B cell (primary cell): Measurements from ENCODE around the gene BIRC5. TPM values are rescaled to one million over a fixed set of nuclear protein-coding genes. Genes with fewer than 3 reads are reported as not detected.

Source experiments
- ATAC-seq: fragments of 200-7000 bp; cut with Tn5 transposase; one replicate; pipeline ENCODE4 v1.10.0; 2021; ENCODE audit warnings: low read depth, mild to moderate bottlenecking, moderate number of reproducible peaks, moderate library complexity
- CTCF ChIA-PET: fragments of 350-600 bp; sonication (Branson Sonifier 250); formaldehyde crosslinking; loops from one replicate; lab custom pipeline; 2021; ENCODE audit warnings: antibody characterized with exemption, inconsistent platforms; lab: Charles Lee
- POLR2A ChIA-PET: fragments of 350-600 bp; sonication (Branson Sonifier 250); formaldehyde crosslinking; loops from one replicate; lab custom pipeline; 2021; ENCODE audit warnings: antibody characterized with exemption; lab: Charles Lee
- DNase-seq: peaks from one replicate; pipeline ENCODE4 v3.0.0; 2013
- H2AFZ ChIP-seq: 2 replicates; pipeline ENCODE4 v1.6.1; 2012; ENCODE audit warnings: mild to moderate bottlenecking, low read depth, low read length; ENCODE audit not compliant: insufficient read depth, poor library complexity, severe bottlenecking
- H3K27ac ChIP-seq, 2 donors: 1 replicate in 1 of 2; 2 replicates in 1 of 2; pipeline ENCODE4 v1.5.1; 2012 to 2013; ENCODE audit warnings: low read length in 2 of 2, mild to moderate bottlenecking in 2 of 2, moderate library complexity in 1 of 2
- H3K27me3 ChIP-seq, 4 experiments: fragments of 200-600 bp in 1 of 4; sonication (generic) in 1 of 4; replicated peaks in 1 of 4; 1 replicate in 2 of 4; 2 replicates in 2 of 4; pipeline versions ENCODE4 v1.6.1 to v1.7.0; 2013 to 2016; ENCODE audit warnings: low read length in 3 of 4, mild to moderate bottlenecking in 2 of 4, mixed read lengths in 1 of 4, moderate library complexity in 1 of 4; ENCODE audit not compliant: insufficient read depth in 4 of 4, control insufficient read depth in 3 of 4; ENCODE audit errors: control extremely low read depth in 1 of 4
- H3K36me3 ChIP-seq, 2 experiments: replicated peaks in 1 of 2; 1 replicate in 1 of 2; 2 replicates in 1 of 2; pipeline versions ENCODE4 v1.6.1 to v1.7.1; 2013; ENCODE audit warnings: low read length in 1 of 2; ENCODE audit not compliant: insufficient read depth in 2 of 2, control insufficient read depth in 1 of 2; ENCODE audit errors: control extremely low read depth in 1 of 2, extremely low read depth in 1 of 2
- H3K4me1 ChIP-seq, 2 donors: fragments of 200-600 bp in 1 of 2; sonication (generic) in 1 of 2; 1 replicate in 1 of 2; 2 replicates in 1 of 2; pipeline versions ENCODE4 v1.5.1 to v1.6.1; 2013 to 2017; ENCODE audit warnings: low read length in 2 of 2; ENCODE audit not compliant: control insufficient read depth in 2 of 2, insufficient read depth in 2 of 2
- H3K4me2 ChIP-seq: replicated peaks from 2 replicates; pipeline ENCODE3; 2012; ENCODE audit warnings: mild to moderate bottlenecking, low read depth, low read length; ENCODE audit not compliant: poor library complexity, severe bottlenecking
- H3K4me3 ChIP-seq, 5 experiments: fragments of 200-600 bp in 1 of 5; sonication (generic) in 1 of 5; 1 replicate in 3 of 5; 2 replicates in 2 of 5; pipeline versions ENCODE4 v1.5.1 to v1.7.0; 2011 to 2016; ENCODE audit warnings: low read length in 4 of 5, mild to moderate bottlenecking in 4 of 5, low read depth in 2 of 5, control low read depth in 1 of 5, moderate library complexity in 1 of 5; ENCODE audit not compliant: insufficient read depth in 1 of 5; ENCODE audit errors: control extremely low read depth in 1 of 5, extremely low read depth in 1 of 5
- H3K79me2 ChIP-seq: fragments of 200-600 bp; sonication (generic); one replicate; pipeline ENCODE4 v1.6.0; 2016; ENCODE audit warnings: low read length; ENCODE audit not compliant: control insufficient read depth, insufficient read depth
- H3K9ac ChIP-seq: fragments of 200-600 bp; sonication (generic); 2 replicates; pipeline ENCODE4 v1.6.1; 2017; ENCODE audit warnings: mild to moderate bottlenecking, low read length, moderate library complexity
- H3K9me3 ChIP-seq, 3 donors: one replicate each; pipeline versions ENCODE4 v1.6.1 to v1.7.1; 2013; ENCODE audit warnings: low read length in 2 of 3; ENCODE audit not compliant: control insufficient read depth in 2 of 3, insufficient read depth in 1 of 3; ENCODE audit errors: control extremely low read depth in 1 of 3
- H4K20me1 ChIP-seq: 2 replicates; pipeline ENCODE4 v1.6.0; 2012; ENCODE audit warnings: mild to moderate bottlenecking, low read length; ENCODE audit not compliant: insufficient read depth, control insufficient read depth, poor library complexity, severe bottlenecking
- H3K27ac Mint-ChIP-seq: one replicate; pipeline ENCODE4 v1.8.0; 2021; ENCODE audit warnings: mixed read lengths
- H3K27me3 Mint-ChIP-seq: one replicate; pipeline ENCODE4 v1.8.0; 2021; ENCODE audit warnings: mixed read lengths
- H3K4me1 Mint-ChIP-seq: one replicate; pipeline ENCODE4 v1.8.0; 2021; ENCODE audit warnings: mixed read lengths
- H3K4me3 Mint-ChIP-seq: one replicate; pipeline ENCODE4 v1.8.0; 2021; ENCODE audit warnings: mixed read lengths
- H3K9me3 Mint-ChIP-seq: one replicate; pipeline ENCODE4 v1.8.0; 2022; ENCODE audit warnings: mixed read lengths; ENCODE audit not compliant: insufficient read depth
- CTCF ChIP-seq: fragments of 200-600 bp; IDR thresholded peaks from one replicate; pipeline ENCODE4 v1.8.0; 2022; ENCODE audit warnings: antibody characterized with exemption, mild to moderate bottlenecking
- EZH2 ChIP-seq: IDR thresholded peaks from 2 replicates; pipeline ENCODE4 v1.6.1; 2012; ENCODE audit warnings: borderline replicate concordance, low read depth, mild to moderate bottlenecking, moderate library complexity, low read length; ENCODE audit not compliant: insufficient read depth, poor library complexity, severe bottlenecking
- WGBS: methylation state at CpG from one replicate; pipeline ENCODE4 v1.1.5; 2013; ENCODE audit warnings: missing lambda C conversion rate; ENCODE audit not compliant: insufficient coverage; 5-methylcytosine and 5-hydroxymethylcytosine counted together
- intact Hi-C: fragments of 100-400 bp; cut with micrococcal nuclease; formaldehyde crosslinking; loops from one replicate; pipeline ENCODE4 v1.10.0; 2022
- polyA plus RNA-seq: library from polyadenylated mRNA; depleted of rRNA; stranded (reverse); fragments of >200 nt; gene quantifications from 2 replicates; pipeline ENCODE4 v1.2.3, GENCODE V29; 2012
- total RNA-seq, 2 donors: library from RNA; stranded (reverse); fragments of 120-200 nt in 1 of 2; gene quantifications; 1 replicate in 1 of 2; 2 replicates in 1 of 2; pipeline versions ENCODE4 v1.2.3 to v1.2.4, GENCODE V29; 2013 to 2022

BIRC5 gene
- total and polyA plus RNA-seq, 2 donors (not counting 1 experiment from before 2014, with no cell fraction given) = 0.33 to 0.84 TPM

- Histone ChIP-seq H3K9me3 (peaks cover 0 to 26% (median 0%) of the 10 kb centered on the region in 3 donors), H3K4me1 (peaks cover 26 to 34% of the 10 kb centered on the region in 2 donors), H3K27me3 (peaks cover 0 to 3% (median under 1%) of the 10 kb centered on the region in 4 experiments), H3K36me3 (no peaks in the 10 kb centered on the region), H3K4me2 (peak overlapping the region; percentile 53), H3K9ac (no peak overlapping the region), H3K27ac (no peak overlapping the region), H4K20me1 (no peaks in the 10 kb centered on the region), H2AFZ (peak overlapping the region; percentile 19), H3K79me2 (no peaks in the 10 kb centered on the region), H3K4me3 (no peak overlapping the region)
- Mint-ChIP-seq H3K4me1 (peaks cover 45% of the 10 kb centered on the region), H3K4me3 (no peak overlapping the region), H3K9me3 (no peaks in the 10 kb centered on the region), H3K27ac (no peak overlapping the region), H3K27me3 (peaks cover 3% of the 10 kb centered on the region)
- 72% methylated on average over 5 of the region's 9 CpGs for WGBS
- DNase-seq = peak; percentile 66
- CTCF ChIA-PET = interaction anchor here (0.9 kb wide), 1 partner anchor 12 kb away, joined by 3 read pairs; no protein-coding TSS in a partner anchor
- POLR2A ChIA-PET = interaction anchor here (0.5 kb wide), 2 partner anchors 62 to 1463 kb away, joined by 5 to 7 read pairs; no protein-coding TSS in a partner anchor
- TF ChIP-seq CTCF (no peak), EZH2 (no peak)
- ATAC-seq = peak; percentile 40
- intact Hi-C loops = no loop called here
These were observed 25.5 kb downstream of the BIRC5 start for GRCh38 chr17:78239489-78239931.

GRCh38 chr17:78240012-78240655, 26.1 kb downstream of the BIRC5 start:
- TF ChIP-seq EZH2 (no peak), CTCF (no peak)
- ATAC-seq = no peak
- Histone ChIP-seq H2AFZ (no peak overlapping the region), H3K79me2 (no peaks in the 10 kb centered on the region), H3K4me3 (no peak overlapping the region), H3K4me1 (peaks cover 26 to 34% of the 10 kb centered on the region in 2 donors), H3K27me3 (peaks cover 0 to 2% (median 0%) of the 10 kb centered on the region in 4 experiments), H3K4me2 (peak overlapping the region; percentile 53), H3K36me3 (no peaks in the 10 kb centered on the region), H3K9me3 (peaks cover 0 to 27% (median 0%) of the 10 kb centered on the region in 3 donors), H4K20me1 (no peaks in the 10 kb centered on the region), H3K27ac (no peak overlapping the region), H3K9ac (no peak overlapping the region)
- ChIA-PET POLR2A (no interaction called here), CTCF (interaction anchor here (0.9 to 3.2 kb wide), 3 partner anchors 11 to 155 kb away, joined by 4 to 26 read pairs (median 10); no protein-coding TSS in a partner anchor)
- peak overlapping the region; percentile 32 for H3K27ac Mint-ChIP-seq
- H3K4me1 Mint-ChIP-seq = peaks cover 45% of the 10 kb centered on the region
- DNase-seq = peak; percentile 13
- intact Hi-C loops = no loop called here
- no peak overlapping the region for H3K4me3 Mint-ChIP-seq
- 97% methylated on average over 9 of the region's 12 CpGs for WGBS
- H3K27me3 Mint-ChIP-seq = no peaks in the 10 kb centered on the region
- H3K9me3 Mint-ChIP-seq = no peaks in the 10 kb centered on the region
